Ishikawa (cell line): Measurements from ENCODE around the gene RAC2.

ENCODE experiments used
- CEBPB ChIP-seq: IDR thresholded peaks from 2 replicates; pipeline ENCODE4 v1.6.1; 2012
- EP300 ChIP-seq: IDR thresholded peaks from 2 replicates; pipeline ENCODE4 v1.6.1; 2012; ENCODE audit warnings: borderline replicate concordance
- NFIC ChIP-seq: IDR thresholded peaks from 2 replicates; pipeline ENCODE4 v1.6.1; 2012
- TAF1 ChIP-seq: IDR thresholded peaks from 2 replicates; pipeline ENCODE4 v1.6.1; 2012; ENCODE audit warnings: low read depth, mild to moderate bottlenecking
- YY1 ChIP-seq: IDR thresholded peaks from 2 replicates; pipeline ENCODE4 v1.6.1; 2012; ENCODE audit warnings: low read depth
- TF ChIP-seq, protein P1 (sequence below): IDR thresholded peaks from 2 replicates; pipeline ENCODE4 v1.6.1; 2012

DNA sequence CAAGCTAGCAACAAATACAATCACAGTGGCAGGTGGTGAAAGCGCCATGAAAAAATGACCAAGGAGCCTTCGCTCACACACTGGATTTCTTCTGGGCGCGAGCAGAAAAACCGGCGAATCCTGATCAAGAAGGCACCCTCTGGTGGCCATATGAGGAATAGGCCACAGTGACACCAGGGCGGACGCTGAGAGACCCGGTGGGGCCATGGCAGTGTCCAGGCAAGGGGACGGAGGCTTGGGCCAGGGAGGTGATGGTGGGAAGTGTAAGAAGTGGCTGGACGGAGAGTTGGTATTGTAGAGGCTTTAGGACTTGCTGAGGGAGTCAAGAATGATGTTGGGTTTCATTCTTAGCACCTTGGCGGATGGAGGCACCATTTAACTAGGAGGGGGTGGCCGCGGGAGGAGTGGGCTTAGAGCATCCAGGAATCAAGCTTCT is 16.9 kb upstream of the RAC2 start:
- TF ChIP-seq TAF1: no peak
- no peak for TF ChIP-seq NFIC
- TF ChIP-seq YY1: no peak
- TF ChIP-seq EP300: no peak
- no peak for TF ChIP-seq CEBPB
- TF ChIP-seq, protein P1, sequence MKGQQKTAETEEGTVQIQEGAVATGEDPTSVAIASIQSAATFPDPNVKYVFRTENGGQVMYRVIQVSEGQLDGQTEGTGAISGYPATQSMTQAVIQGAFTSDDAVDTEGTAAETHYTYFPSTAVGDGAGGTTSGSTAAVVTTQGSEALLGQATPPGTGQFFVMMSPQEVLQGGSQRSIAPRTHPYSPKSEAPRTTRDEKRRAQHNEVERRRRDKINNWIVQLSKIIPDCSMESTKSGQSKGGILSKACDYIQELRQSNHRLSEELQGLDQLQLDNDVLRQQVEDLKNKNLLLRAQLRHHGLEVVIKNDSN: no peak
